HuH-7.5 (cell line): ENCODE data around the gene ZNF432.

Source experiments
- DNase-seq: peaks from one replicate; pipeline ENCODE4 v3.0.0; 2011; ENCODE audit warnings: low spot score

ZNF432 gene

DNA sequence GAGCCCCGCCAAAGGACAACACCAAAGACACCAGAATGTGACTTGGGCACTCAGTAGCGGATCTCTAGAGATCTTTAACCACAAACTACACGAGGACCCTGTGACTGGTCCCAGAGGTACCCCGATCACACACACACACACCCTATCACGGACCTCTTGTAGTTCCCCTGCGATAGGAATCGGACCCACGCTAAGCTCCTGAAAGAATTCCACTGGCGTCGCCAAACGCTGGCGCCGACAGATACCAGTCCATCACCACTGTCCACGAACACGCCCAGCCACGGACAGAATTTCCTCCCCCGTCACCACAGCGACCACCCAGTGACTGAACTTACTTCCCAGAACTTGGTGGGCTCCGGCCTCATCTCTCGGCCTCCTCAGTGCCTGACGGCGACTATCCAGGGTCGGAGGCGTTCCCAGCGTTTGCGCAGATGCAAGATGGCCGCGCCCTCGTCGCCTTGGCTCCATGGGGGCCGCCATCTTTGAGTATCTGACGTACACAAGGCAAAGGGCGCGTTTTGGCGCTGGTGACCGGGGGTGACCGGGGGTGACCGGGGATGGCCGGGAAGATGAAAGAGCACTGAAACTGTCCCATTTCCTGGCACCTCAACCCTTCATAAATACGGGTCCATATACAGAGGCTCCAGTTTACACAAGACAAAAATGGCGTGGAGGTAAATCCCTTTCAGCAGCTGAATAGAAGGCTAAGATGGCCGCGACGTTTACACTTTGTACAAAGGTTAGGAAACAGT lies 40.7 kb downstream of the ZNF432 start, which contains the start of gene ZNF615:
Gene ZNF615, minus strand, starts transcription at position 406 of the 752 bp plus-strand sequence. CDS start 4,500 bp downstream, outside the sequence.
- peak; percentile 52 for DNase-seq

DNA sequence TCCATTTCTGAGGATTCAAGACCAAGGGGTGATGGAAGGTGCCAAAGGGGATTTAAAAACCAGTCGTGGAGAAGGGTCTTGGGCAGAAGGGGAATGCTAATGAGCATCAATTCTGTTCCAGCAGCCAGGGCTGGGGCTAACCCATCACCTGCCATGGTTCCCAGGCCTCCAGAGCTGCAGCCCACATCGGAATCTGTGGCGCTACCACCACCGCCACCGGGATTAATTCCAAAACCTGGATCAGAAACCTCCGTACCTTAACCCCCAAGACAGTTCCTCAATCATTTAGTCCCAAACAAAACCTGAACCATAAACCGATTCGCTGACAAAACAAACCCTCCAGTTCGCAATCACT lies 41.2 kb downstream of the ZNF432 start:
- no peak for DNase-seq

DNA sequence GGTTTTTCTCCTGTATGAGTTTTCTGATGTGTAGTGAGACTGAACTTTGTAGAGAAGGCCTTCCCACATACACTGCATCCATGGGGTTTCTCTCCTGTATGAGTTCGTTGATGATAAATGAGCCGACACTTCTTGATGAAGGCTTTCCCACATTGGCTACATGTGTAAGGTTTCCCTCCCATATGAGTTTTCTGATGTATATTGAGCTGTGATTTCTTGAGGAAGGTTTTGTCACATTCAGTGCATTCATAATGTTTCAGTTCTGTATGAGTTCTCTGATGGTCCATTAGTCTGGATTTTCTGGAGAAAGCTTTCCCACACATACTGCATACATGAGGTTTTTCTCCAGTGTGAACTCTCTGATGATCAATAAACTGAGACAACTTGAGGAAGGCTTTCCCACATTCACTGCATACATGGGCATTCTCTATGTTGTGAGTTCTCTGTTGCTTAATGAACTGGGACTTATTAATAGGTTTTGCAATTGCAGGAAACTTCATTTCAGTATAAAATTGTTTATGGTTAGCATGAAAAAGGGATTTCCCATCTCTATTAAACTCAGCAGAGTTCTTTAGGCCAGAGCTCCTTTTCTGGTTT lies 54.5 kb downstream of the ZNF432 start:
- no peak for DNase-seq

DNA sequence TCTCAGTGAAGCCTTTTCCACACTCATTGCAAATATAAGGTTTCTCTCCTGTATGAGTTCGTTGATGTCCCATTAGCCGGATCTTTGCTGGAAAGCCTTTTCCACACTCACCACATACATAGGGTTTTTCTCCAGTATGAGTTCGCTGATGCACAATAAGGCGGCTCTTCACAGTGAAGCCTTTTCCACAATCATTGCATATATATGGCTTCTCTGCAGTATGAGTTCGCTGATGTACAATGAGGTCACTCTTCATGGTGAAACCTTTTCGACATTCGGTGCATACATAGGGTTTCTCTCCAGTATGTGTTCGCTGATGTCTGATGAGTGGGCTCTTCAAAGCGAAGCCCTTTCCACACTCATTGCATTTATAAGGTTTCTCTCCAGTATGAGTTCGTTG lies 55.2 kb downstream of the ZNF432 start:
- no peak for DNase-seq

DNA sequence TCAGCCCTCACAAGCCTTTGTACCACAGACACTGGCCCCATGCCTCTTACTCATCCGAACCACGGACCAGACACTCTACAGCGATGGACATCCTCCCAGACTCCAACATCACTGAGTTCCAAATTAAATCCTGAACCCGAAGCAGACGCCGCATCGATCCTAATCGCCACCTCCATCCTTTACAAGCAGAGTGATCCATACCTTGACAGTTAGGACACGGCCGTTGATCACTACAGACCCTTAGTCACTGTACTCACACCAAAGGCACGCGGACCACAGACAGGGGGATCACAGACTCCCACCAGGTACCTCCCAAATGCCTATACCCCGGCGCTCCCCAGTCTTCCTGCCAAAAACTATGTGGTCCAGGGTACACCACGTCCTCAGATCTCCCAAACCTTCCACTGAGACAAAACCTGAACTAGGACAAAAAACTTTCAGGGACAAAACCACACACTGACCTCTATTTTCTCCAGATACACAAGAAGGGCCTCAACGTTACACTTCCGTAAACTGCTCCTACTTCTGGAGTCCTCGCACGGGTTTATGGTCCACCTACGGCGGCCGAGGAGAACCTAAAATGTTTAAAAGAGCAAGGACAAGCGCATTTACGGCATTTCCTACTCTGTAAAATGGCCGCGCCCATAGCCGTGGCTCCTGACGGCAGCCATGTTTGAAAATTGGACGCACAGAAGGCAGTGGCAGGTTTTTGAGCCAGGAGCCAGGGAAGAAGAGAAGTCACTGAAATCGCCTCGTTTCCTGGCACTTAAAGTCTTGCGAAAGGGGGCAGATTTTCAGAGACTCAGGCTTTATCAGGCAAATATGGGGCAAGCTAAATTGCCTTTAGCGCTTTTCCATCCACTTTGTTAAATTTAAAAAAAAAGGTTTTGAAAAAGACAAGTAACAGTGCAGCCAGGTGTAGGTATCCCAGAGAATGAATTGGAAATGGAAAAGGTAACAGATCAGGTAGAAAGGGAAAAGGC lies 62.0 kb downstream of the ZNF432 start, which contains the start of gene ZNF350:
Gene ZNF350, minus strand, starts transcription at position 532 of the 983 bp plus-strand sequence. CDS start 12,480 bp downstream, outside the sequence.
- peak; percentile 38 for DNase-seq

DNA sequence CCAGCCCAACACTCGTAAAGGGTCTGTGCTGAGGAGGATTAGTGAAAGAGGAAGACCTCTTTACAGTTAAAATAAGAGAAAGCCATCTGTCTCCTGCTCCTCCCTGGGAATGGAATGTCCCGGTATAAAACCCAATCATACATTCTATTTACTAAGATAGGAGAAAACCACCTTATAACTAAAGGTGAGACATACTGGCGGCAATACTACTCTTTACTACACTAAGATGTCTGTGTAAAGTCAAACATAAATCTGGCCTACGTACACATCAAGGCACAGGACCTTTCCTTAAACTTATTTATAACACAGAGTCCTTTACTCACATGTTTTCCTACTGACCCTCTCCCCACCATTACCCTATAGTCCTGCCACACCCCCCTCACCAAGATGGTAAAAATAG lies 65.3 kb downstream of the ZNF432 start:
- no peak for DNase-seq
